AG09309 (cell line): Measurements from ENCODE around the gene LILRA5.

Source experiments
- DNase-seq: peaks from one replicate; pipeline ENCODE4 v3.0.0-alpha.2; 2010; ENCODE audit warnings: low read depth
- H3K4me3 ChIP-seq: 2 replicates; pipeline ENCODE4 v1.5.1; 2011; ENCODE audit warnings: mild to moderate bottlenecking, low read depth, low read length, moderate library complexity; ENCODE audit not compliant: control insufficient read depth
- CTCF ChIP-seq: IDR thresholded peaks from 2 replicates; pipeline ENCODE4 v1.5.1; 2011; ENCODE audit warnings: mild to moderate bottlenecking, low read depth, low read length, inconsistent platforms; ENCODE audit not compliant: insufficient read depth, control insufficient read depth; ENCODE audit errors: missing control alignments

Gene LILRA5

GRCh38 chr19:54352546-54352945 lies 39.6 kb upstream of the LILRA5 start:
- TF ChIP-seq CTCF: no peak
- DNase-seq: no peak
- H3K4me3 ChIP-seq: no peak overlapping the region

- no peak overlapping the region for H3K4me3 ChIP-seq
These were observed 39.1 kb upstream of the LILRA5 start for GRCh38 chr19:54352041-54352440.

GRCh38 chr19:54351474-54351873 lies 38.5 kb upstream of the LILRA5 start:
- DNase-seq: no peak
- TF ChIP-seq CTCF: no peak
- H3K4me3 ChIP-seq: no peak overlapping the region

More at GRCh38 chr19:54352041-54352440, 39.1 kb upstream of the LILRA5 start:
- no peak for DNase-seq
- TF ChIP-seq CTCF: no peak

GRCh38 chr19:54345938-54346386 lies 33.0 kb upstream of the LILRA5 start:
- no peak for TF ChIP-seq CTCF
- H3K4me3 ChIP-seq: no peak overlapping the region
- DNase-seq: no peak

GRCh38 chr19:54343868-54344267 lies 30.9 kb upstream of the LILRA5 start:
- no peak for TF ChIP-seq CTCF
- no peak for DNase-seq

GRCh38 chr19:54341295-54341694 lies 28.3 kb upstream of the LILRA5 start:
- DNase-seq: no peak
- no peak overlapping the region for H3K4me3 ChIP-seq
- no peak for TF ChIP-seq CTCF

More at GRCh38 chr19:54343868-54344267, 30.9 kb upstream of the LILRA5 start:
- H3K4me3 ChIP-seq: no peak overlapping the region

GRCh38 chr19:54339646-54340358 lies 26.8 kb upstream of the LILRA5 start:
- H3K4me3 ChIP-seq: no peak overlapping the region
- TF ChIP-seq CTCF: no peak
- no peak for DNase-seq
